ENCODE data around the gene TMSB4Y.

- TF ChIP-seq, protein P1, sequence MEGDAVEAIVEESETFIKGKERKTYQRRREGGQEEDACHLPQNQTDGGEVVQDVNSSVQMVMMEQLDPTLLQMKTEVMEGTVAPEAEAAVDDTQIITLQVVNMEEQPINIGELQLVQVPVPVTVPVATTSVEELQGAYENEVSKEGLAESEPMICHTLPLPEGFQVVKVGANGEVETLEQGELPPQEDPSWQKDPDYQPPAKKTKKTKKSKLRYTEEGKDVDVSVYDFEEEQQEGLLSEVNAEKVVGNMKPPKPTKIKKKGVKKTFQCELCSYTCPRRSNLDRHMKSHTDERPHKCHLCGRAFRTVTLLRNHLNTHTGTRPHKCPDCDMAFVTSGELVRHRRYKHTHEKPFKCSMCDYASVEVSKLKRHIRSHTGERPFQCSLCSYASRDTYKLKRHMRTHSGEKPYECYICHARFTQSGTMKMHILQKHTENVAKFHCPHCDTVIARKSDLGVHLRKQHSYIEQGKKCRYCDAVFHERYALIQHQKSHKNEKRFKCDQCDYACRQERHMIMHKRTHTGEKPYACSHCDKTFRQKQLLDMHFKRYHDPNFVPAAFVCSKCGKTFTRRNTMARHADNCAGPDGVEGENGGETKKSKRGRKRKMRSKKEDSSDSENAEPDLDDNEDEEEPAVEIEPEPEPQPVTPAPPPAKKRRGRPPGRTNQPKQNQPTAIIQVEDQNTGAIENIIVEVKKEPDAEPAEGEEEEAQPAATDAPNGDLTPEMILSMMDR (IDR thresholded peaks at IDR 0.05): no peak
- no peak for TF ChIP-seq POLR2AphosphoS5 (IDR thresholded peaks at IDR 0.05)
These were observed 1.4 kb upstream of the TMSB4Y start for GRCh38 chrY:13702276-13702675.
